SU-DHL-6 (cell line): ENCODE measurements around the gene CXCR6.

Experiments used
- H2AFZ ChIP-seq: fragments of 200-600 bp; sonication (generic); 2 replicates; pipeline ENCODE4 v1.6.1; 2014; ENCODE audit warnings: low read depth, mild to moderate bottlenecking, moderate library complexity, mixed read lengths, antibody characterized with exemption, low read length; ENCODE audit not compliant: severe bottlenecking
- H3F3A ChIP-seq: fragments of 200-600 bp; shearing (Covaris generic); 2 replicates; pipeline ENCODE4 v1.6.0; 2016; ENCODE audit warnings: antibody characterized with exemption, mild to moderate bottlenecking; ENCODE audit not compliant: insufficient read depth
- H3K27ac ChIP-seq: fragments of 200-600 bp; sonication (generic); 2 replicates; pipeline ENCODE4 v1.5.1; 2016; ENCODE audit warnings: low read depth, mild to moderate bottlenecking, low read length, moderate library complexity, mixed read lengths
- H3K27me3 ChIP-seq: fragments of 200-600 bp; sonication (generic), shearing (Covaris generic); 2 replicates; pipeline ENCODE4 v1.6.0; 2014; ENCODE audit warnings: mild to moderate bottlenecking, low read length
- H3K36me3 ChIP-seq: fragments of 200-600 bp; sonication (generic); 2 replicates; pipeline ENCODE4 v1.6.1; 2014; ENCODE audit warnings: mild to moderate bottlenecking, low read length, mixed read lengths
- H3K4me2 ChIP-seq: fragments of 300-600, 200-600 bp; shearing (Covaris generic), sonication (generic); 2 replicates; pipeline ENCODE4 v1.6.0; 2014; ENCODE audit warnings: low read length, low read depth, mild to moderate bottlenecking; ENCODE audit not compliant: poor library complexity, severe bottlenecking
- H3K4me3 ChIP-seq: fragments of 200-600 bp; sonication (generic); 2 replicates; pipeline ENCODE4 v1.5.1; 2014; ENCODE audit warnings: antibody characterized with exemption, low read length, mild to moderate bottlenecking, mixed read lengths; ENCODE audit not compliant: insufficient read depth, poor library complexity, severe bottlenecking
- H3K79me2 ChIP-seq: fragments of 200-600 bp; sonication (generic); 2 replicates; pipeline ENCODE4 v1.6.1; 2014; ENCODE audit warnings: mild to moderate bottlenecking, low read length, moderate library complexity; ENCODE audit not compliant: insufficient read depth
- H3K9ac ChIP-seq: fragments of 200-600 bp; sonication (generic); 2 replicates; pipeline ENCODE4 v1.7.0; 2014; ENCODE audit warnings: mild to moderate bottlenecking, low read length
- H3K9me2 ChIP-seq: fragments of 200-600 bp; sonication (generic); replicated peaks from 2 replicates; pipeline ENCODE4 v1.6.1; 2014; ENCODE audit warnings: low read length; ENCODE audit not compliant: insufficient read depth
- H3K9me3 ChIP-seq: fragments of 200-600 bp; sonication (generic); 2 replicates; pipeline ENCODE4 v1.6.1; 2014; ENCODE audit warnings: low read length, mixed read lengths; ENCODE audit not compliant: insufficient read depth
- H4K20me1 ChIP-seq: fragments of 200-600 bp; sonication (generic); 2 replicates; pipeline ENCODE4 v1.6.1; 2014; ENCODE audit warnings: low read depth, mild to moderate bottlenecking, antibody characterized with exemption, low read length, moderate library complexity, mixed read lengths
- CTCF ChIP-seq: fragments of 200-600 bp; sonication (generic); IDR thresholded peaks from one replicate; pipeline ENCODE4 v1.5.1; 2017; ENCODE audit warnings: antibody characterized with exemption, mild to moderate bottlenecking, low read length, moderate library complexity; ENCODE audit not compliant: insufficient read depth, poor library complexity, severe bottlenecking
- EZH2phosphoT487 ChIP-seq: fragments of 200-600 bp; sonication (generic), shearing (Covaris generic); conservative IDR thresholded peaks from 2 replicates; pipeline ENCODE4 v1.6.1; 2018; ENCODE audit warnings: mild to moderate bottlenecking, antibody characterized with exemption, low read length, moderate library complexity, mixed read lengths

Gene CXCR6

DNA sequence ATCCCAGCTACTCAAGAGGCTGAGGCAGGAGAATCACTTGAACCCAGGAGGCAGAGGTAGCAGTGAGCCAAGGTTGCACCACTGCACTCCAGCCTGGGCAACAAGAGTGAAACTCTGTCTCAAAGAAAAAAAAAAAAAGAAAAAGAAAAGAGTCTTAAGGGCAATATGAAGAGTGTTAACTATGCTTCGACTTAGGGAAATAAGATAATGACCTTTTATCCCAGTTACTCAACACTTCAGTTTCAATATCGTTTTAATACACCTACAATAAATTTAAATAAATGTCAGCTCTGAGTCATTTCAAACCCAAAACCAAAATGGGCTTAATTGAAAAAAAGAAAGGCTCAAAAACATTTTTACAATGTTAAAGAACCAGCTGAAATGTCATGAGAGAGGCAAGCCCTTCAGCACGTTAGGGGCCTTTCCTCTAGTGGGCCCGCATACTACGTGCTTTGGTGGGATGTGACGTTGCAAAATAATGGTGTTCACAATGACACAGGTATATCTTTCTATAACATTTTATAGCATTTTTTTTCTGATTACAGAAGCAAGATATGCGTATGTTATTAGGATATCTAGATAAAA lies 37.1 kb downstream of the CXCR6 start:
- TF ChIP-seq EZH2phosphoT487 (no peak), CTCF (no peak)
- Histone ChIP-seq H3K9ac (no peak overlapping the region), H2AFZ (no peak overlapping the region), H3F3A (no peaks in the 10 kb centered on the region), H3K79me2 (no peaks in the 10 kb centered on the region), H3K4me2 (no peak overlapping the region), H3K27ac (no peak overlapping the region), H4K20me1 (no peaks in the 10 kb centered on the region), H3K36me3 (peaks cover 9% of the 10 kb centered on the region; the same call in 1 of the 2 replicates), H3K4me3 (no peak overlapping the region), H3K9me3 (no peaks in the 10 kb centered on the region), H3K27me3 (no peaks in the 10 kb centered on the region), H3K9me2 (no peaks in the 10 kb centered on the region)

- Histone ChIP-seq H3K9me2 (no peaks in the 10 kb centered on the region), H3K9ac (no peak overlapping the region), H3F3A (no peaks in the 10 kb centered on the region), H3K27ac (no peak overlapping the region), H3K79me2 (peaks cover under 1% of the 10 kb centered on the region; the same call in 1 of the 2 replicates), H3K27me3 (no peaks in the 10 kb centered on the region), H4K20me1 (no peaks in the 10 kb centered on the region), H3K4me3 (no peak overlapping the region), H2AFZ (no peak overlapping the region), H3K9me3 (no peaks in the 10 kb centered on the region), H3K36me3 (peaks cover 9% of the 10 kb centered on the region; the same call in 1 of the 2 replicates), H3K4me2 (no peak overlapping the region)
- no peak for TF ChIP-seq CTCF
- no peak for TF ChIP-seq EZH2phosphoT487
These were observed 37.6 kb downstream of the CXCR6 start for GRCh38 chr3:45980819-45981218.

DNA sequence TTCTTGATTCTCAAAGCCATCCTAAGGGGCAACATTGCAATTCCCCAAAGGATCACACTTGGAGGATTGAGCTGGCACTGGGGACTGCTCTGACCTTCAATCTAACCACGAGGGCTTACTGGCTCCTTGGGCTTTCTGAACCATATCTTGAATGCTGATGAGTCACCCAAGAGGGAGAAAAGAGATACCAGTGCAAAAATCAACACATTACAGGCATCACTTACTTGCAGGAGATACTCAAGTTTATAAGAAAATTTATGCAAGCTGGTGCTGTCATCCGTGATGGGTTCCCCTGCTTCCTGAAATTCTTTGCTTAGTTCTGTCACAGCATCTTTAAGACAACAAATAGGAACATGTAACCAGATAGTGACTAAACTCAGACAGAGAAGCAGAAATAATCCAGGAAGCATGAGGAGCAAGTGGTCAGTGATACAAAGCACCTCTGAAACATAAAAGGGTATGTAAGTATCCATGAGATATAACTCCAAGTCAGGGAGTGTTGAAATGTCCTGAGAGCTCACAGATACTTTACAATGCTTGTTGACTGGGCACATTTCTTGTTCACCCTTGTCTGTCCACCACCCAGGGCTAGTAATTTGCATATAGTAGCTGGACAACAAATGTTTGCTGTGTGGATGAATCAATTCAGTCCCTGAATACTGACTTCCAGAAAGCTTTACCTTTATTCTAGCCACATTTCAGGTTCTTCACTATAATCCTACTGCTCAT lies 38.2 kb downstream of the CXCR6 start:
- TF ChIP-seq CTCF (no peak), EZH2phosphoT487 (no peak)
- H3K4me3 ChIP-seq = no peak overlapping the region
- H3K9me3 ChIP-seq = no peaks in the 10 kb centered on the region
- no peaks in the 10 kb centered on the region for H3F3A ChIP-seq
- H3K27ac ChIP-seq = no peak overlapping the region
- no peaks in the 10 kb centered on the region for H3K9me2 ChIP-seq
- no peaks in the 10 kb centered on the region for H4K20me1 ChIP-seq
- peaks cover 9% of the 10 kb centered on the region; the same call in 1 of the 2 replicates for H3K36me3 ChIP-seq
- no peaks in the 10 kb centered on the region for H3K27me3 ChIP-seq
- no peak overlapping the region for H3K4me2 ChIP-seq
- H3K79me2 ChIP-seq = peaks cover 8% of the 10 kb centered on the region; the same call in 1 of the 2 replicates
- H3K9ac ChIP-seq = no peak overlapping the region
- no peak overlapping the region for H2AFZ ChIP-seq
